ENCODE results near the gene ERCC5.
A peak's percentile ranks its signal among the peaks of the same experiment; 100 is the strongest.

ERCC5 gene

DNA sequence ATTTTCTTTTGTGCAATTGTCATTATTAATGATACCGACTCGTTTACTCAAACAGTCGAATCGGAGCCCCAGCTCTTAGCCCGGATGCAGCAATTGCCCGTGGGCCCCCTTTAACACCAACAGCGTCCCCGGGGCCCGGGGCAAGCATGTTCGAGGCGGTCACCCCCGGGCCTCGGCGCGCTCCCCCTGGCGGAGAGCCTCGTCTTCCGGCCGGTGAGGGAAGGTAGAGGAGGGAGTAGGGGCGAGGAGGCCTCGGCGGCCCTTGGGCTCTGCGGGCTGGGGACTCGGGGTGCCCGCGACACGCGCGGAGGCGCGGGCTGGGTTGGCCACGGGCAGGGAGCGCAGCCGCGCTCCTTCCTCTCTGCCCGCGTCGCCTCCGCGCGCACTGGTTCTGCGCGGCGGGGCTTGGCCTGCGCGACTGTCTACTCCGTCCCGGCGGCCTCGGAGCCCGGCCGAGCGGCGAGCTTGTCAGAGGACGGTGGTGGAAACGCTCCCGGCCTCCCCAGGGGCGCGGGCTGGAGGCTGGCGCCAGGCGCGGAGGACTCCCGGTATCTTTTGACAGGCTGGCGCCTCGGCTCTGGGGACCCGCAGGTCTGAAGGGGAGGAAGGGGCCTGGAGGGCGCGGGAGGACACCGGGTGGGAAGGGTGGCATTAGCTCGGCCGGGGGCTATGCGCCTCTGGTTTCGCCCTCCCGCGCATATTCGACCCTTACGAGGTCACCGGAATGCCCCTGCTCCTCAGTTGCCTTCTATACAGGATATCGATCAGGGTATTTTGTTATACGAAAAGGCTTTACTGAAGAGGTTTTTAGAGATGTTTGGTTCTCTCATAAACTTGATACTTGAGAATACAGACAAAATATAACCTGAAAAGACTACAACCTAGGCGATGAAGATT, 45.4 kb upstream of the ERCC5 start:
- H3K4ac ChIP-seq (ENCODE audit: low read depth in 1 of 2, low read length in 2 of 2): peak overlapping the region; percentile 65 to 74
- H2BK5ac ChIP-seq (ENCODE audit: low read depth, low read length, poor library complexity, severe bottlenecking): peak overlapping the region; percentile 98
- no peaks in the 10 kb centered on the region for H3K27me3 ChIP-seq (ENCODE audit: control insufficient read depth in 1 of 2, insufficient read depth in 1 of 2, low read length in 2 of 2)
- DNase-seq: peak; percentile 84
- peak overlapping the region in 1 of 2 experiments; percentile 83 for H3K14ac ChIP-seq (ENCODE audit: low read length in 2 of 2)
- H3K23ac ChIP-seq (ENCODE audit: low read length in 2 of 2): peak overlapping the region in 1 of 2 experiments; percentile 73
- H3K79me1 ChIP-seq (replicated peaks; ENCODE audit: low read length, poor library complexity, severe bottlenecking): peaks cover under 1% of the 10 kb centered on the region
- H3K9ac ChIP-seq (ENCODE audit: low read length): peak overlapping the region; percentile 90
- peak overlapping the region; percentile 79 to 98 for H3K4me3 ChIP-seq (ENCODE audit: insufficient read depth in 1 of 2, low read depth in 1 of 2, low read length in 2 of 2)
- H2BK120ac ChIP-seq (ENCODE audit: low read depth, low read length): peak overlapping the region; percentile 64
- peak overlapping the region; percentile 49 for H2AK5ac ChIP-seq (ENCODE audit: low read length, severe bottlenecking)
- H3K18ac ChIP-seq (ENCODE audit: low read depth in 1 of 2, low read length in 2 of 2): peak overlapping the region; percentile 67 to 92
- H4K91ac ChIP-seq (ENCODE audit: low read length): peak overlapping the region; percentile 90
- H2BK15ac ChIP-seq (ENCODE audit: low read depth, poor library complexity, severe bottlenecking): peak overlapping the region; percentile 80
- H4K8ac ChIP-seq (ENCODE audit: low read length): peak overlapping the region; percentile 93
- no peak overlapping the region for H2BK12ac ChIP-seq (ENCODE audit: low read length in 2 of 2)
- H3K4me2 ChIP-seq (ENCODE audit: low read length, poor library complexity, severe bottlenecking): peak overlapping the region; percentile 83
- H3K9me3 ChIP-seq (ENCODE audit: control insufficient read depth, low read length): no peaks in the 10 kb centered on the region
- peaks cover 11% of the 10 kb centered on the region for H3K4me1 ChIP-seq (ENCODE audit: control insufficient read depth, insufficient read depth, low read depth, low read length)
- WGBS: 2% methylated on average over 60 of the region's 81 CpGs
- peaks cover 9 to 11% of the 10 kb centered on the region in 2 experiments for H3K36me3 ChIP-seq (ENCODE audit: control insufficient read depth in 1 of 2, insufficient read depth in 2 of 2, low read depth in 1 of 2, low read length in 2 of 2)
- H2AFZ ChIP-seq (ENCODE audit: low read depth, low read length): peak overlapping the region; percentile 93
- H3K27ac ChIP-seq (ENCODE audit: low read length, poor library complexity, severe bottlenecking): peak overlapping the region; percentile 90

DNA sequence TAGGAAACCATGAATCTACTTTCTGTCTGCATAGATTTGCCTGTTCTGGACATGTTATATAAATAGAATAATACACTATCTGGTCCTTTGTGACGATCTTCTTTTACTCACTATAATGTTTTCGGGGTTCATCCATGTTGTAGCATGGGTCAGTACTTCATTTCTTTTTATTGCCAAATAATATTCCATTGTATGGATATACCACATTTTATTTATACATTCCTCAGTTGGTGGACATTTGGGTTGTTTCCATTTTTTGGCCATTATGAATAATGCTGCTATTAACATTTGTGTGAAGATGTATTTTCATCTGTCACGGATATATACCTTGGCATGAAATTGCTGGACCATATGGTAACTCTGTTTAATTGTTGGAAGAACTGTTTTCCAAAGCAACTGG, 40.2 kb upstream of the ERCC5 start:
- Histone ChIP-seq H3K27ac (ENCODE audit: low read length, poor library complexity, severe bottlenecking) (no peak overlapping the region), H3K79me1 (replicated peaks; ENCODE audit: low read length, poor library complexity, severe bottlenecking) (no peaks in the 10 kb centered on the region), H3K4me2 (ENCODE audit: low read length, poor library complexity, severe bottlenecking) (no peak overlapping the region), H4K91ac (ENCODE audit: low read length) (no peak overlapping the region), H3K27me3 (ENCODE audit: control insufficient read depth in 1 of 2, insufficient read depth in 1 of 2, low read length in 2 of 2) (no peaks in the 10 kb centered on the region), H3K23ac (ENCODE audit: low read length in 2 of 2) (no peak overlapping the region), H3K4me1 (ENCODE audit: control insufficient read depth, insufficient read depth, low read depth, low read length) (peaks cover 6% of the 10 kb centered on the region), H2BK5ac (ENCODE audit: low read depth, low read length, poor library complexity, severe bottlenecking) (no peak overlapping the region), H2AK5ac (ENCODE audit: low read length, severe bottlenecking) (no peak overlapping the region), H2AFZ (ENCODE audit: low read depth, low read length) (no peak overlapping the region), H3K18ac (ENCODE audit: low read depth in 1 of 2, low read length in 2 of 2) (no peak overlapping the region), H2BK120ac (ENCODE audit: low read depth, low read length) (no peak overlapping the region), H3K9ac (ENCODE audit: low read length) (no peak overlapping the region), H4K8ac (ENCODE audit: low read length) (no peak overlapping the region), H3K4me3 (ENCODE audit: insufficient read depth in 1 of 2, low read depth in 1 of 2, low read length in 2 of 2) (no peak overlapping the region), H2BK15ac (ENCODE audit: low read depth, poor library complexity, severe bottlenecking) (no peak overlapping the region), H3K4ac (ENCODE audit: low read depth in 1 of 2, low read length in 2 of 2) (no peak overlapping the region), H2BK12ac (ENCODE audit: low read length in 2 of 2) (no peak overlapping the region), H3K14ac (ENCODE audit: low read length in 2 of 2) (no peak overlapping the region), H3K9me3 (ENCODE audit: control insufficient read depth, low read length) (peaks cover 6% of the 10 kb centered on the region), H3K36me3 (ENCODE audit: control insufficient read depth in 1 of 2, insufficient read depth in 2 of 2, low read depth in 1 of 2, low read length in 2 of 2) (peaks cover 12 to 43% of the 10 kb centered on the region in 2 experiments)
- DNase-seq: no peak
- 100% methylated on average over 1 of the region's 3 CpGs for WGBS

DNA sequence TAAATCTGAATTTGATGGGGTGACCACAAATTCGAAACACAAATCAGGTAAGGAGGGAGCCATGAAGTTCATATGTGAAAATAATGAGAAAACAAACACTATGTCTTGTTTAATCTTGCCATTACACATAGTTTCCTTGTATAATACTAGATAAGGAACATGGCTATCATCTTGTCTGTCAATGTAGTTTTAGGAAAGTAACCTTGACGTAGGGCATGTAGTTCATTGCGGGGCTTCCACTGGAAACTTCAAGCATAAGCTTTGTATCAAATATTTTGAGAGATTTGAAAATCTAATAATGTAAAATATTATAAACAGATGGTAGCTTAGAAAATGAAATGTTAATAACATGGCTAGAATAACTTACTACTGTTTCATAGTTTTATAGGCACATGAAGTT, 38.1 kb upstream of the ERCC5 start:
- H4K8ac ChIP-seq (ENCODE audit: low read length): no peak overlapping the region
- H3K4me1 ChIP-seq (ENCODE audit: control insufficient read depth, insufficient read depth, low read depth, low read length): peaks cover 4% of the 10 kb centered on the region
- H3K4me3 ChIP-seq (ENCODE audit: insufficient read depth in 1 of 2, low read depth in 1 of 2, low read length in 2 of 2): no peak overlapping the region
- H2BK12ac ChIP-seq (ENCODE audit: low read length in 2 of 2): no peak overlapping the region
- no peaks in the 10 kb centered on the region for H3K27me3 ChIP-seq (ENCODE audit: control insufficient read depth in 1 of 2, insufficient read depth in 1 of 2, low read length in 2 of 2)
- H4K91ac ChIP-seq (ENCODE audit: low read length): no peak overlapping the region
- H2AK5ac ChIP-seq (ENCODE audit: low read length, severe bottlenecking): no peak overlapping the region
- no peak overlapping the region for H2BK120ac ChIP-seq (ENCODE audit: low read depth, low read length)
- no peak overlapping the region for H3K27ac ChIP-seq (ENCODE audit: low read length, poor library complexity, severe bottlenecking)
- H2BK15ac ChIP-seq (ENCODE audit: low read depth, poor library complexity, severe bottlenecking): no peak overlapping the region
- H3K4me2 ChIP-seq (ENCODE audit: low read length, poor library complexity, severe bottlenecking): no peak overlapping the region
- no peak overlapping the region for H3K4ac ChIP-seq (ENCODE audit: low read depth in 1 of 2, low read length in 2 of 2)
- H3K23ac ChIP-seq (ENCODE audit: low read length in 2 of 2): no peak overlapping the region
- no peak overlapping the region for H3K14ac ChIP-seq (ENCODE audit: low read length in 2 of 2)
- no peak overlapping the region for H3K18ac ChIP-seq (ENCODE audit: low read depth in 1 of 2, low read length in 2 of 2)
- no peak overlapping the region for H2BK5ac ChIP-seq (ENCODE audit: low read depth, low read length, poor library complexity, severe bottlenecking)
- H2AFZ ChIP-seq (ENCODE audit: low read depth, low read length): no peak overlapping the region
- H3K9me3 ChIP-seq (ENCODE audit: control insufficient read depth, low read length): peaks cover 13% of the 10 kb centered on the region
- 100% methylated on average over 2 of the region's 3 CpGs for WGBS
- no peaks in the 10 kb centered on the region for H3K79me1 ChIP-seq (replicated peaks; ENCODE audit: low read length, poor library complexity, severe bottlenecking)
- H3K9ac ChIP-seq (ENCODE audit: low read length): no peak overlapping the region
- no peak for DNase-seq
- peaks cover 14 to 53% of the 10 kb centered on the region in 2 experiments for H3K36me3 ChIP-seq (ENCODE audit: control insufficient read depth in 1 of 2, insufficient read depth in 2 of 2, low read depth in 1 of 2, low read length in 2 of 2)

DNA sequence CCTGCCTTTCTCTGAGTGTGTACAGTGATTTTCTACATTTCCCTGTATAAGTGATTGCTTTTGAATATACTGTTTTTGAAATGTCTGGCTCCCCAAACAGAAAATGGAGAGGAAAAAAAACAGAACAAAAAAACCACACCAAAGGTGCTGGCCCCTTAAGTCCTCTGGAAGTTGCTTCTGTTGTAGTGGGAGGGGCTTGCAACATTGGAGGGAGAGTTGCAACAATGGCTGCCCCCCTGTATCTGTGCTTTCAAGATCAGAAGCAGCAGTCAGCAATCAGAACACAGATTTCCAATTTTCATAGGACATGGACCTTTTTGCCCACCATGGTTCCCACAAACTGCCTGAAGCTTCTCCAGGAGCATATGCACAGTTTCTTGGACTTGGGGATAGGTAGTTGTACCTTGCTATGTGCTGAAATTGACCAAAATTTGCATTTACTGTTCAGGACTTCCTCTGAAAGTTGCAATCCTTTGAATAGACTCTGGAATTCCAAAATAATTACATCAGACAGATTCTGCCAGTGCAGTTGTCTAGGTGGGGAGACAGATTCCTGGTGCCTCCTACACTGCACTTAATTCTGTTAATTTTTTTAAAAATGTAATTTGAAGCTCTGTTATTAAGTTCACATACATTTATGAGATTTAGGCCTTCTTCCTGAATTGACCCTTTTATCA, 33.1 kb upstream of the ERCC5 start:
- Histone ChIP-seq H3K4me1 (ENCODE audit: control insufficient read depth, insufficient read depth, low read depth, low read length) (peaks cover 8% of the 10 kb centered on the region), H2BK15ac (ENCODE audit: low read depth, poor library complexity, severe bottlenecking) (no peak overlapping the region)

More for the DNA sequence above, 33.1 kb upstream of the ERCC5 start:
- peaks cover 7 to 50% of the 10 kb centered on the region in 2 experiments for H3K36me3 ChIP-seq (ENCODE audit: control insufficient read depth in 1 of 2, insufficient read depth in 2 of 2, low read depth in 1 of 2, low read length in 2 of 2)
- H2BK5ac ChIP-seq (ENCODE audit: low read depth, low read length, poor library complexity, severe bottlenecking): peak overlapping the region; percentile 91
- no peak overlapping the region for H3K18ac ChIP-seq (ENCODE audit: low read depth in 1 of 2, low read length in 2 of 2)
- peaks cover 13% of the 10 kb centered on the region for H3K9me3 ChIP-seq (ENCODE audit: control insufficient read depth, low read length)
- no peak overlapping the region for H4K91ac ChIP-seq (ENCODE audit: low read length)
- H3K9ac ChIP-seq (ENCODE audit: low read length): peak overlapping the region; percentile 8
- H3K4ac ChIP-seq (ENCODE audit: low read depth in 1 of 2, low read length in 2 of 2): no peak overlapping the region
- no peak overlapping the region for H3K4me3 ChIP-seq (ENCODE audit: insufficient read depth in 1 of 2, low read depth in 1 of 2, low read length in 2 of 2)
- peak overlapping the region; percentile 82 for H2AFZ ChIP-seq (ENCODE audit: low read depth, low read length)
- DNase-seq: peak; percentile 33
- H3K27me3 ChIP-seq (ENCODE audit: control insufficient read depth in 1 of 2, insufficient read depth in 1 of 2, low read length in 2 of 2): no peaks in the 10 kb centered on the region
- H3K27ac ChIP-seq (ENCODE audit: low read length, poor library complexity, severe bottlenecking): peak overlapping the region; percentile 93
- no peak overlapping the region for H2BK120ac ChIP-seq (ENCODE audit: low read depth, low read length)
- H3K23ac ChIP-seq (ENCODE audit: low read length in 2 of 2): no peak overlapping the region
- H2BK12ac ChIP-seq (ENCODE audit: low read length in 2 of 2): no peak overlapping the region
- H3K14ac ChIP-seq (ENCODE audit: low read length in 2 of 2): no peak overlapping the region
- peak overlapping the region; percentile 65 for H3K4me2 ChIP-seq (ENCODE audit: low read length, poor library complexity, severe bottlenecking)
- peak overlapping the region; percentile 3 for H4K8ac ChIP-seq (ENCODE audit: low read length)
- peak overlapping the region; percentile 76 for H2AK5ac ChIP-seq (ENCODE audit: low read length, severe bottlenecking)
- H3K79me1 ChIP-seq (replicated peaks; ENCODE audit: low read length, poor library complexity, severe bottlenecking): no peaks in the 10 kb centered on the region

All from mesenchymal stem cell (in vitro differentiated cells and primary cell).